Urinary bladder (tissue), 4 donors: ENCODE measurements around the gene CCDC149. TPM values are rescaled to one million over a fixed set of nuclear protein-coding genes. Genes with fewer than 3 reads are reported as not detected.

Experiments
- DNase-seq: peaks from one replicate; pipeline ENCODE4 v3.0.0-alpha.2; 2015; ENCODE audit errors: extremely low spot score
- H3K27ac ChIP-seq: one replicate; pipeline ENCODE4 v1.5.1; 2013; ENCODE audit warnings: low read depth, mild to moderate bottlenecking, moderate library complexity
- H3K36me3 ChIP-seq: one replicate; pipeline ENCODE4 v1.6.1; 2013; ENCODE audit warnings: mild to moderate bottlenecking, moderate library complexity; ENCODE audit not compliant: insufficient read depth
- H3K4me1 ChIP-seq: one replicate; pipeline ENCODE4 v1.6.1; 2013; ENCODE audit warnings: mild to moderate bottlenecking, moderate library complexity; ENCODE audit not compliant: insufficient read depth
- H3K4me3 ChIP-seq: one replicate; pipeline ENCODE4 v1.5.1; 2013; ENCODE audit warnings: low read depth, low read length
- WGBS: extraction: QIAGEN DNeasy Blood & Tissue Kit; methylation state at CpG from one replicate; pipeline ENCODE4 v1.1.7; 2013; 5-methylcytosine and 5-hydroxymethylcytosine counted together
- polyA plus RNA-seq: library from polyadenylated mRNA; stranded (reverse); fragments of 200-250 nt; gene quantifications from one replicate; pipeline ENCODE4 v1.2.3, GENCODE V29; 2013
- total RNA-seq: library from RNA; depleted of rRNA; stranded (reverse); fragments of >200 nt; gene quantifications from one replicate; pipeline ENCODE4 v1.2.3, GENCODE V29; 2014
- donor health status: healthy with polysubstance abuse.
- donor health status: healthy.

CCDC149 gene
- total and polyA plus RNA-seq, 2 donors, result 10.1 to 17.4 TPM

GRCh38 chr4:24837336-24837735 is 75.5 kb downstream of the CCDC149 start:
- H3K4me3 ChIP-seq, result no peak overlapping the region
- no peaks in the 10 kb centered on the region for H3K36me3 ChIP-seq
- H3K4me1 ChIP-seq, result no peaks in the 10 kb centered on the region
- H3K27ac ChIP-seq, result no peak overlapping the region
- 93% methylated on average over 7 of the region's 7 CpGs for WGBS
- DNase-seq, result no peak

- DNase-seq, result no peak
- WGBS, result 92% methylated on average over 6 of the region's 6 CpGs
- H3K4me3 ChIP-seq, result no peak overlapping the region
- no peaks in the 10 kb centered on the region for H3K4me1 ChIP-seq
- no peaks in the 10 kb centered on the region for H3K36me3 ChIP-seq
- no peak overlapping the region for H3K27ac ChIP-seq
Measured at GRCh38 chr4:24836661-24837242, 76.1 kb downstream of the CCDC149 start.

- WGBS, result 93% methylated on average over 4 of the region's 4 CpGs
Measured at GRCh38 chr4:24835696-24836095, 77.1 kb downstream of the CCDC149 start.

GRCh38 chr4:24831637-24832036 is 81.2 kb downstream of the CCDC149 start:
- Histone ChIP-seq H3K36me3 (no peaks in the 10 kb centered on the region), H3K27ac (no peak overlapping the region), H3K4me1 (no peaks in the 10 kb centered on the region), H3K4me3 (no peak overlapping the region)
- no peak for DNase-seq
- 93% methylated on average over 3 of the region's 3 CpGs for WGBS

More at GRCh38 chr4:24835696-24836095, 77.1 kb downstream of the CCDC149 start:
- Histone ChIP-seq H3K4me1 (no peaks in the 10 kb centered on the region), H3K27ac (no peak overlapping the region), H3K4me3 (no peak overlapping the region), H3K36me3 (no peaks in the 10 kb centered on the region)
- DNase-seq, result no peak

- Histone ChIP-seq H3K4me3 (no peak overlapping the region), H3K36me3 (no peaks in the 10 kb centered on the region), H3K27ac (no peak overlapping the region), H3K4me1 (no peaks in the 10 kb centered on the region)
- WGBS, result 54% methylated on average over 7 of the region's 7 CpGs
- DNase-seq, result no peak
Measured at GRCh38 chr4:24824720-24825119, 88.1 kb downstream of the CCDC149 start.

- no peak for DNase-seq
- Histone ChIP-seq H3K4me3 (no peak overlapping the region), H3K27ac (no peak overlapping the region), H3K4me1 (no peaks in the 10 kb centered on the region), H3K36me3 (no peaks in the 10 kb centered on the region)
Measured at GRCh38 chr4:24820541-24820940, 92.3 kb downstream of the CCDC149 start.

GRCh38 chr4:24816797-24817196 is 96.0 kb downstream of the CCDC149 start:
- Histone ChIP-seq H3K36me3 (no peaks in the 10 kb centered on the region), H3K4me1 (no peaks in the 10 kb centered on the region), H3K4me3 (no peak overlapping the region), H3K27ac (no peak overlapping the region)
- 89% methylated on average over 18 of the region's 18 CpGs for WGBS
- DNase-seq, result no peak

GRCh38 chr4:24813732-24814131 is 99.1 kb downstream of the CCDC149 start:
- WGBS, result 96% methylated on average over 2 of the region's 2 CpGs
- DNase-seq, result no peak
- H3K27ac ChIP-seq, result no peak overlapping the region

GRCh38 chr4:24810871-24811631 is 101.8 kb downstream of the CCDC149 start:
- Histone ChIP-seq H3K36me3 (no peaks in the 10 kb centered on the region), H3K4me3 (no peak overlapping the region), H3K27ac (no peak overlapping the region), H3K4me1 (no peaks in the 10 kb centered on the region)
- no peak for DNase-seq
- 81% methylated on average over 6 of the region's 6 CpGs for WGBS

More at GRCh38 chr4:24813732-24814131, 99.1 kb downstream of the CCDC149 start:
- Histone ChIP-seq H3K36me3 (no peaks in the 10 kb centered on the region), H3K4me3 (no peak overlapping the region), H3K4me1 (no peaks in the 10 kb centered on the region)

GRCh38 chr4:24809815-24810405 is 102.9 kb downstream of the CCDC149 start:
- no peak overlapping the region for H3K27ac ChIP-seq
- no peaks in the 10 kb centered on the region for H3K4me1 ChIP-seq
- 78% methylated on average over 6 of the region's 6 CpGs for WGBS
- H3K36me3 ChIP-seq, result no peaks in the 10 kb centered on the region
- H3K4me3 ChIP-seq, result no peak overlapping the region
- DNase-seq, result no peak

- no peak overlapping the region for H3K4me3 ChIP-seq
- H3K4me1 ChIP-seq, result no peaks in the 10 kb centered on the region
- H3K27ac ChIP-seq, result no peak overlapping the region
- no peaks in the 10 kb centered on the region for H3K36me3 ChIP-seq
- 92% methylated on average over 2 of the region's 2 CpGs for WGBS
- DNase-seq, result no peak
Measured at GRCh38 chr4:24809376-24809775, 103.5 kb downstream of the CCDC149 start.

GRCh38 chr4:24808955-24809354 is 103.9 kb downstream of the CCDC149 start:
- DNase-seq, result no peak
- no peaks in the 10 kb centered on the region for H3K4me1 ChIP-seq
- no peak overlapping the region for H3K27ac ChIP-seq
- 97% methylated on average over 6 of the region's 6 CpGs for WGBS
- H3K36me3 ChIP-seq, result no peaks in the 10 kb centered on the region
- no peak overlapping the region for H3K4me3 ChIP-seq

GRCh38 chr4:24808261-24808660 is 104.6 kb downstream of the CCDC149 start:
- no peak for DNase-seq
- WGBS, result 93% methylated on average over 14 of the region's 14 CpGs
- H3K4me1 ChIP-seq, result no peaks in the 10 kb centered on the region
- no peak overlapping the region for H3K4me3 ChIP-seq
- H3K27ac ChIP-seq, result no peak overlapping the region
- no peaks in the 10 kb centered on the region for H3K36me3 ChIP-seq

- Histone ChIP-seq H3K36me3 (no peaks in the 10 kb centered on the region), H3K4me1 (no peaks in the 10 kb centered on the region), H3K27ac (no peak overlapping the region), H3K4me3 (no peak overlapping the region)
- no peak for DNase-seq
- whole genome bisulfite sequencing, result 47% methylated on average over 5 of the region's 5 CpGs
Measured at GRCh38 chr4:24807611-24808010, 105.2 kb downstream of the CCDC149 start.
